Stimulated activated CD4-positive, alpha-beta T cell treated with anti-CD3 and anti-CD28 coated beads, Interleukin-4, amount 100 ng/mL, for 4 hours (primary cell): ENCODE measurements around the gene FAM50A.

Source experiments
- DNase-seq, 2 experiments: peaks; one replicate each; pipeline ENCODE4 v3.0.0-alpha.2; 2020

The FAM50A gene

DNA sequence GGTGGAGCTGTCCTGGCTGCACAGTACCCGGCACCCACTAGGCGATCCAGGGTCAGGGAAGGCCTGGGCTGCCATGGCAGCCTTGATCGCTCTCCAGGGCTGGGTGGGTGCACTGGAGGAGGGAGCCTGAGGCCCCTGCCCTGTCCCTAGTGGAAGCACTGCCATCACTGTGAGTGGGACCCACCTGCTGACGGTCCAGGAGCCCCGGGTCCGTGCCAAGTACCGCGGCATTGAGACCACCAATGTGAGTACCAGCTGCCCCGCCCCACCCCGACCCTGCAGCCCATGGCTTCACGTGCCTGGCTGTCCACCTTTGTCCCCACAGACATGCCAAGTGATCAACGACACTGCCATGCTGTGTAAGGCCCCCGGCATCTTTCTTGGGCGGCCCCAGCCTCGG lies 23.0 kb downstream of the FAM50A start:
- DNase-seq: no peak

DNA sequence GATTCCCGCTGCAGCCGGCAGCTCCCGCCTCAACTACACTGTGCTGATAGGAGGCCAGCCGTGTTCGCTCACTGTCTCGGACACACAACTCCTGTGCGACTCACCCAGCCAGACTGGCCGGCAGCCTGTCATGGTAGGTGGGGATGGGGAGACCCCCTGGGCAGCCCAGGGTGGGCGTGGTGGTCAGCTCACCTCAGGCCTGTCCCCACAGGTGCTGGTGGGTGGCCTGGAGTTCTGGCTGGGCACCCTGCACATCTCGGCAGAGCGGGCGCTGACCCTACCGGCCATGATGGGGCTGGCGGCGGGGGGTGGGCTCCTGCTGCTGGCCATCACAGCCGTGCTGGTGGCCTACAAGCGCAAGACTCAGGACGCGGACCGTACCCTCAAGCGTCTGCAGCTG lies 23.6 kb downstream of the FAM50A start:
- DNase-seq: no peak

DNA sequence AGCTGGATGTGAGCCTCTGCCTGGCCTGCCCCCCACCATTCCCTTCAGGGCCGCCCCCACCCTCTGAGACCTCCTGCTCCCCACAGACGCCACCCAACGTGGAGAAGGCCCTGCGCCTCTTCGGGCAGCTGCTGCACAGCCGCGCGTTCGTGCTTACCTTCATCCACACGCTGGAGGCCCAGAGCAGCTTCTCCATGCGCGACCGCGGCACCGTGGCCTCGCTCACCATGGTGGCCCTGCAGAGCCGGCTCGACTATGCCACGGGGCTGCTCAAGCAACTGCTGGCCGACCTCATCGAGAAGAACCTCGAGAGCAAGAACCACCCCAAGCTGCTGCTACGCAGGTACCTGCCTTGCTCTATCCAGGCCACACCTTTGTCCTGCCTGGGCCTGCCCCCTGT lies 24.3 kb downstream of the FAM50A start:
- no peak for DNase-seq

DNA sequence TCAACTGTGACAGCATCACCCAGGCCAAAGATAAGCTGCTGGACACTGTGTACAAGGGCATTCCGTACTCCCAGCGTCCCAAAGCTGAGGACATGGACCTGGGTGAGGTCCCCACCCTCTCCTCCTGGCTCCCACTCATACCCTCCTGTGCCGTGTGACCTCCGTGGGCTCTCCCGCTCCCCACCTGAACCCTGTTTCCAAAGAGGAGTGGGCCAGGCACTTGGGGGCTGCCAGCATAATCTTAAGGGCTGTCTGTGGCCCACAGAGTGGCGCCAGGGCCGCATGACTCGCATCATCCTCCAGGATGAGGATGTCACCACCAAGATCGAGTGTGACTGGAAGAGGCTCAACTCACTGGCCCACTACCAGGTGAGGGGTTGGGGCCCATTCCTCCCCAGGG lies 25.2 kb downstream of the FAM50A start:
- no peak for DNase-seq

DNA sequence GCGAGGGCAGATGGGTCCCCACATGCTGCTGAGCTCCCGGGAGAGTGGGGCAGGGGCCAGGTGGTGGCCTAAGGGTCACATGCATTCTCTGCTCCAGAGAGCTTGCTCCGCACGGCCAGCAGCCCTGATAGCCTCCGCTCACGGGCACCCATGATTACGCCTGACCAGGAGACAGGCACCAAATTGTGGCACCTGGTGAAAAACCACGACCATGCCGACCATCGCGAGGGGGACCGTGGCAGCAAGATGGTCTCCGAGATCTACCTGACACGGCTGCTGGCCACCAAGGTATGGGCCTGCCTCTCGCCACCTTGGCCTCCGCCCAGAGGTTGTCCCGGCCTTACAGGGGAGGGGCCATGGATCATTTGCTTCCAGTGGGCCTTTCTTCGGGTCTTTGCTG lies 25.9 kb downstream of the FAM50A start:
- no peak for DNase-seq

DNA sequence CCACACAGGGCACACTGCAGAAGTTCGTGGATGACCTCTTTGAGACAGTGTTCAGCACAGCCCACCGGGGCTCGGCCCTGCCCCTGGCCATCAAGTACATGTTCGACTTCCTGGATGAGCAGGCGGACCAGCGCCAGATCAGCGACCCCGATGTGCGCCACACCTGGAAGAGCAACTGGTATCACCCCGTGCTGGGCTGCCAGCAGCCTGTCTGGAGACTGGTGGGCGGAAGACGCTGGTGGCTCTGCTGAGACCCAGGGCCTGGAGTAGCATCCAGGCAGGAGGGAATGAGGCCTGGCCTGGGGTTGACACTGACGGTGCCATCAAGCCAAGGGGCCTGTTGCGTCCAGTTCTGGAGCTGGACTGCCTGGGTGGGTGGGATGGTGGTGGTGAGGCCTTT lies 26.5 kb downstream of the FAM50A start:
- no peak for DNase-seq

DNA sequence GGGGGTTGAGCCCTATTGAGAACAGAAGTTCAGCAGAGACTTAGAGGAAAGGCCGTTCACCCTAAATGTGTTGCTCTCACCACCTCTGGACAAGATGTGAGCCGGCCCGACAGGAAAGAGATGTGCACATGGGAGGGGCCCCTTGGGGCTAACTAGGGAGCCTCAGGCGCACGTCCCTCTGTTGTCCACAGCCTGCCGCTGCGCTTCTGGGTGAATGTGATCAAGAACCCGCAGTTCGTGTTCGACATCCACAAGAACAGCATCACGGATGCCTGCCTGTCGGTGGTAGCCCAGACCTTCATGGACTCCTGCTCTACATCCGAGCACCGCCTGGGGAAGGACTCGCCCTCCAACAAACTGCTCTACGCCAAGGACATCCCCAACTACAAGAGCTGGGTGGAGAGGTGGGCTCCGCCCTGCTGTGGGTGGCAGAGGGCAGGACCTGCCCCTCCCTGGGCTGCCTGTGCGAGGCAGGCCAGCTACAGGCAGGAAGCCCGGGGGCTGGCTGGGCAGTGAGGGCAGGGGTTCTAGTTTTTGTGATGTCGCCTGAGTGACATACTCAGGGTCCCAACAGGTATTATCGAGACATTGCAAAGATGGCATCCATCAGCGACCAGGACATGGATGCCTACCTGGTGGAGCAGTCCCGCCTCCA lies 27.1 kb downstream of the FAM50A start:
- no peak for DNase-seq

DNA sequence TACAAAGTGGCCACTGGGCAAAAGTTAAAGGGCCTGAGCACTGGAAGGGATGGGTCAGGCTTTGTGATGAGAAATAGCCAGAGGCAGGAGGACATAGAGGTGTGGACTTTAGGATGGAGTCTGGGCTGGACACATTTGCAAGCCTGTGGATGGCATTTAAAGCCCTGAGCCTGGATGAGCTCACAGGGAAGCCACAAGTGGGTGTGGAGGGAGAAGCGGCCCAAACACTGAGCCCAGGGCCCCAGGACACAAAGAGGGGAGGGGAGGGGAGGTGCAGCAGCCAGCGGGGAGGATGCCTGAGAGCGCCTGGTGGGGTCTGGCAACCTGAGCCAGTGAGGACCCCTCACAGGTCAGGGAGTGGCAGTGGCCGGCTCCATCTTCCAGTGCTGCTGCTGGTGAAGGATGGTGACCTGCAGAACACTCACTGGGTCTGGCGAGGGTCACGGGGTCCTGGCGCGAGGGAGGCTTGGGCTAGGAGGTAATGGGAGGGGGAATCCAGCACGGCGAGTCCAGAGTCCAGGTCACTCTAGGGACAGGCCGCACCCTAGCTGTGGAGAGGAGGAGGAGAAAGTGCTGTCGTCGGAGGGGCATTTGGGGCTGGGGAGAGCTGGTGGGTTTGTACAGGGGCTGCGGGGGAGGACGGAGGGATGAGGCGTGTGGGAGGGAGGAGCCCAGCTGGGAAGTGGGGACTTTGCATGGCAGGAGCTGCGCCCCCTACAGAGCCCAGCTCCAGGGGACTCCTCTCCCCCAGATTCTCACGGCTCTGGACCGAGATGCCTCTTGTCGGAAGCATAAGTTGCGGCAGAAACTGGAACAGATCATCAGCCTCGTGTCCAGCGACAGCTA lies 28.1 kb downstream of the FAM50A start:
- no peak for DNase-seq

DNA sequence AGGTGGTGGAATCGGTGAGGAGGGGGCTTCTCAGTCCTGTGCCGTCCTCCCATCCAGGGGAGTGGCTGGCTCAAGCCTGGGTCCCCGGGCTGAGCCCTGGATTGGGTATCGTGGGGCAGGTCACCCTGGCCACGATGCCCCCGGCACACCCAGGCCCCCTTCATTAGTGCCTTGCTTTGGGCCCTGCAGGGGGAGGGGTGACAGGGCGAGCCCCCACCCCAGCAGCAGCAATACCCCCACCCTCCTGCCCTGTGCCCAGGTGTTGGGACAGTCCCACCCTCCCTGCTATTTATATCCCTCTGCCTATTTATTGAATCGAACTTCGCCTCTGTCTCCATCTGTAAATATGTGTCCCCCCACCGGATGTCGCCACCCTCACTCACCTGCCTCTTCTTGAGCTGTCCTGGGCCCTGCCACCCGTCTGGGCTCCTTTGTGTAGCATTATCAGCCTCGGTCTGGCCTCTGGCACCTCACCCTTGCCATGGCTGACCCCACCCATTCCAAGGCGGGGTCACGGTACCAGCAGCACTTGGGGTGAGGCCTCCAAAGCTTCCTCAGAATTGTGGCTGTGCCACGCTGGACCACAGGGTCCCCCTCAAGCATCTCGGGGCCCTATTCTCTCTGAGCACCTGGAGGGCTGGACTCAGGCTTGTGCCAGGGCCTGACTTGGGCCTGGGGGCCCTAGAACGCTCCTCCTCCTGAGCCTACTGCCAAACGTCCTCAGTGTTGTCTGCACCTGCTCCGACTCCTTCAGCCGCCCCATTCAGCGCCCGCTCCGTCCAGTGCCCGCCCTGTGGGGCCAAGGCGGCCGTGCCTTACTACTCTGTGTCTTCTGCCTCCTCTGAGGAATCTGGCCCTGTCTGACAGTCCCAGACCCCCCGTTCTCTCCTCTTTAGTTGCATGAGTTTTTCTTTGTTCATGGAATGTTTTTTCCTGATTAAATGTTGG lies 29.0 kb downstream of the FAM50A start:
- DNase-seq: no peak

DNA sequence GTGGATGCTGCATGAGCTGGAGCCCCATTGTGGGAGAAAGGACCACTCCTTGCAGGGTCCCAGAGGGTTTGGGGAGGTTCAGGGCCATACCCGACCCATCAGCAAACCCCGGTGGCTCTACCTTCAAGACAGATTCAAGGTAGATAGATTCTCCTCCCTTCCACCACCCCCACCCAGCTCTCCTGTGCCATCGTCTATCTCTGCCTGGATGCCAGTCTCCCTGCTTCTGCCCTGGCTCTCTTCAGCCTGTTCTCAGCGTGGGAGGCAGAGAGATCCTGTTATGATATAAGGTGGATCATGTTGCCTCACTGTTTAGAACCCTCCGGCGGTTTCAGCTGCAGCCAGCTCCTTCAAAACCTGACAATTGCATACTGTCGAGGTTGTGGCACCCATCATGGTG lies 29.7 kb downstream of the FAM50A start:
- DNase-seq: no peak

DNA sequence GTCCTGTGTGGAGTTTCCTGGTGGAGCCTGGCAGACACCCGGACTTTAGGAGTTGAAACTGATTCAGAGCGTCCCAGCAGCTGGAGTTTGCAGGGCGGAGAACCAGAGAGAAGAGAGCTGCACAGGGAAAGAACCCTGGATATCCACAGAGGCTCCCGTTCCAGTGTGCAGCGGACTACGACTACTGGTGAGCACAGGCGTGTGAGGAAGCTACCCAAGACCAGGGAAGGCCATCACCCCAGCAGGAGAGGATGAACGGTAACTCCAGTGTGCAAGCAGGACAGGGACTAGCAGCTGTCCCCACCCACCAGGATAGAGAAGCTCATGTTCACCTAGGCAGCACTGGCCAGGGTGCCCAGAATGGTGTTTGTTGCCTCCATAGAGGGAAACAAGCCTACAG lies 32.9 kb downstream of the FAM50A start:
- no peak for DNase-seq

DNA sequence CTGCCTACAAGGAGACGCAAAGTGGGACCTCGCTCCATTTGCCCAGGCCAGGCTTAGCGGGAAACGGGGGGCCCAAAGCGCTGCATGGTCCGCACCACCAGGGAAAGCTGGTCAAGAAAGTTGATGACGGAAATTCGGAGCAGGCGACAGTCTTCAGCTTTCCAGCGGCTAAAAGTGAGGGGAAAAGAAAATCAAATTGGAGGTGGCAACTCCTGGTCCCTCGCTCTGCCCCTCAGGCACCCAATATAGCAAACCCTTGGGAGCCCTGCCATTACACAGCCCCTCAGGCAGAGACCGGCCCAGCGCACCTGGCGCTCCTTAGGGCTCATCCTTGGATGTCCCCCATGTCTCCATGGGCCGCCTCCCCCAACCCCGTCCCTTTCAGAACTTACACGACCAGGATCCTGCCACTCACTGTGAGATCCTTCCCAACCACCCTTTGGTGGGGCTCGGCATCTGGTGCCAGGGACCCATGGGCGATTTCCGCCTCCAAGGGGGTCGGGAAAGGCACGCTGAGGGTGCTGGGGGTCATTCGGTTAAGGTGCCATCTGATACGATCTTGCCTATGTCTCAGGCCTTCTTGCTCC lies 34.0 kb downstream of the FAM50A start:
- DNase-seq: no peak

DNA sequence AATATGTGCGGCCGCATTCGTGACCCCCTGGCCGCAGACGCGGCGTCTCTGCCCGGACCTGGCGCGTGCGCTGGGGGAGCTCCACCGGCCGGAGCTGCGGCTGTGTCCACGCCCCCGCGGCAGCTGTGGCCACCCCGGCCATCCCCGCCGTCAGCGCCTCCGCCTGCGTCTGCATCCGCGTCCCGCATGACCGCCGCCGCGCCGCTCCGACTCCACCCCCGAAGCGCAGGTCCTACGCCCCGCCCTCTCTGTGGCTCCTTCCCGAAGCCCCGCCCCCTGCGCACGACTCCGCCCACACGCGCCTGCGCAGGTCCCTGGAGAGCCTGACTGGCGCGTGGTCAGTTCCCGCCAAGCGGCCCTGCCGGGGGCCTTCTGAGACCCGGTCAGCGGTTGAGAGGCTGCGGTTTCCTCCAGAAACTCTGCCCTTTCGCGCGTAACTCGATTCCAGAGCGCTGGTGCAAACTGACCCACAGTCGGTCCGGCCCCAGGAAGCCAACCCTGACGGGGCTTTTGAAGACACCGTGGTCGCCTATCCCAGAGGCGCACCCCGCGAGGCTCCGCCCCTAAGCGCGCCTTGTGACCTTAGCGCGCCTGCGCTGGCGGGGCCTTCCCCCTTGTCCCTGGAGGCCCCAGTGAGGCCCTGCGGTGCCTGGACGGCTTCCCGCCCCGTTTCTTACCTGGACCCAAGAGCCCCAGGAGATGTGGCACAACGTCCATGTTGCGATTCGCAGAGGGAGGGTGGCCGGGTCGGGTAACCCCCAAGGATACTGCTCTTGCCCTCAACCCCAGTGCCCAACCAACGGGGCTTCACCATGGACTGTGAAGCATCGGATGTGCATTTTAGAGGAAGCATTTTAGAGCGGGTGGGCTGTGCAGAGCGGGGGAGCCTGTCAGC lies 35.0 kb downstream of the FAM50A start, which contains the start of gene LAGE3:
LAGE3 (minus strand) TSS at position 554 of the 895 bp plus-strand sequence; CDS start at position 188, 366 bp downstream.
- DNase-seq: peak; percentile 89 to 92

DNA sequence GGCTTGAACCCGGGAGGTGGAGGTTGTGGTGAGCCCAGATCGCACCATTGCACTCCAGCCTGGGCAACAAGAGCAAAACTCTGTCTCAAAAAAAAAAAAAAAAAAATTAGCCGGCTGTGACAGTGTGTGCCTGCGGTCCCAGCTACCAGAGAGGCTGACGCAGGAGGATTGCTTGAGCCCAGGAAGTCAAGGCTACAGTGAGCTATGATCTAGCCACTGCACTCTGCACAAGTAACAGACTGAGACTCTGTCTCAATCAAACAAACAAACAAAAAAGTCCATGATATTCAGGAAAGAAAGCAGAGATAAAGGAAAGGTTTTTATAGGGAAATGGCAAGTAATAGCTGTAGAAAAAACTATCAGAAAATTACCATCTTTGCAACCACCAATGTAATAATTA lies 37.3 kb downstream of the FAM50A start:
- DNase-seq: no peak

DNA sequence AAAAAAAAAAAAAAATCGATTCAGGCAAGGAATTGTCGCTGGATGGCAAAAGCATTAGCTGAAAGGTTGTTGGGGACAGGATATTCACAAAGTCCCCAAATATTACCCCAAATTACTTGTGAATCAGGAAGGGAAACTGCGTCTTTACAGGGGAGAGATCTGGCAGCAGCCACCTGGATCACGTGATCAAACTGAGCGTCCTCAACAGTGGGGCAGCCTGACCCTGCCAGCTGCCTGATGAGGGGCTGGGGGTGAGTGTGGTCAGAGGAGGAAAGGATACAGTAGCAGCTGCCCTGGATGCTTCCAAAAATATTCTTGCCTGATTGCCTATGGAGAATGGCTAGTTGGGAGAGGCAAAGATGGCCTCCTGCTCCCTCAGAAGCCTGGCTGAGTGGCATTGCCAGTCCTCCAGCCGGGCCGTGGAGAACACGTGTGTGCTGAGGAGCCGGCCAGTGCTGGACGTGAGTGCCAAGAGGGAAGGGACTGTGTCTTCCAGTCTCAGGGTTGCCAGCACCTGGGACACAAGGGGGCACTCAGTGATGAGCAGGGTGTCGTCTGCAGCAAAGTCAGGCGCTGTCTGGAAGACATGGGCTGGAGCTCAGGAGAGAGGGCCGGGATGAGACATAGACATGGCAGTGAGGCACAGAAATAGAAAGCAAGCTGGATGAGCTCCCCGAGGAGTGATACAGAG lies 38.1 kb downstream of the FAM50A start:
- no peak for DNase-seq

DNA sequence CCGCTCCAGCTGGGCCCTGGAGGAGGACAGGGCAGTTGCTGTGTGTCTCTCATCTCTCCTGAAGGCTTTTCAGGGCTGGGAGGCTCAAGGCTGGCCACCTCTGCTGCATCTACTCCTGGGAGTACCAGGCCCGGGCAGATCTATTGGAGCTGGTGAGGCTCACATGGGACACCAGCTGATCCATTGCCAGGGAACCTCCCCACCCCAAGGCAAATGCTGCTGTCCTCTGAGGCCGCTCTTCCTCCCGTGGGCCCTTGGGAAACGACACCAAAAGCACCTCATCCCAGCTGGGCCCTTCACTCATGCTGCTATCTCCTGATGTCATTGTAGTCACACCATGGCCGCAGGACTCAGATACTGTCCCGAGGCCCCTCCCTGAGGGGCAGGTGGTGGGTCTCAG lies 38.8 kb downstream of the FAM50A start:
- no peak for DNase-seq

DNA sequence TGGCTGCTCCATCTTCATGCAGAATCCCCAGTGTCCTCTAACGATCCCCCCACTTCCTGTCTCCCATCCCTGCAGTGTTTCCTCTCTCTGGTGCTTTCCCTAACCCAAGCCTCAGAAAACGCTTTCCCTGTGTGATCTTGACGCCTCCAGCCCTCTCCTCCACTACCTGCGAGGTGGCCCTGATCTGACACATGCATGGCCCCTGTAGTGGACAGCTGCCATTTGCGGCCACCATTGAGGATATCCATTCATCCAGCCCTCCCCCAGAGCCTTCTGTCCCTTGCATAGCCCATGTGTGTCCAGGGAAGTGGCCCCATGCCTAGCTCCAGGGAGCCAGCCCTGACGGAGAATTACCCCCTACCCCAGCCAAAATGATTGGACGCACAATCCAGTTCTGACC lies 39.4 kb downstream of the FAM50A start:
- DNase-seq: no peak

DNA sequence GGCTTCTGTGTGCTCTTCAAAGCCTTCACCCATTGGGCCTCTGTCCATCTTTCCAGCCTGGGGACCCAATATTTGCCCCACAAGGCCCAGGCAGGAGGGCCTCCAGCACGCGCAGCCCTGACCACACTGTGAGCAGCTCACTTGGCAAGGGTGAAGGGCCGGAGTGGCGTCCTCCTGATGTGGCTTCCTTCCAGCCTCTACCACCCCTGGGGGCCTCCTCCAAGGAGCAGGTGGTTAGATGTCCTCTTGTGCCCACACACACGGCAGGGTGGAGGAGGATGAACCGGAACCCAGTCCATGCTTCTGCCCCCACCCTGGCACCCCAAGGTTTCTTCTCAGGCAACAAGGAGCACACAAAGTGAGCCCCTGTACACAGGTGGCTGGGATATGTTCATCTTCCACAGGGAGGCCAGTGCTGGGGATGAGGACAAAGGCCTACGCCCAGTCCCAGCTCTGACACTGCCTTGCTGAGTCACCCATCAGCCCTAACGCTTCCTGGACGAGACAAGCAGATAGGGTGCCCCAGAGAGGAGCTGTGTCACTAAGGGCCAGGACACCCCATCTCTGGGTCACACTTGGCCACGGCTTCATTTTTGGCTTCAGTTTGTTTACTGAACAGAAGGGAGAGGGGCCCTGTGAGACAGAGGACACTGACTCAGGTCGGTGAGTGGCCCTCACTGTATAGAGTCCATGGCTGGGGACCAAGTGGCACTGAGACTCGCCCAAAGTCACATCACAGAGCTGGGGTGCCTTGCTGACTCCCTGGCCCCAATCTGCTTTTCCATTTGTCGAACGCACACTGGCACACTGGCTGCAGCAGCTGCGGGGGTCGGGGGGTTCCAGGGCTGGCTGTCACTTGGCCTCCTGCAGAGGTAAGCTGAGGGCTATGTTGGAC lies 40.6 kb downstream of the FAM50A start:
- no peak for DNase-seq

DNA sequence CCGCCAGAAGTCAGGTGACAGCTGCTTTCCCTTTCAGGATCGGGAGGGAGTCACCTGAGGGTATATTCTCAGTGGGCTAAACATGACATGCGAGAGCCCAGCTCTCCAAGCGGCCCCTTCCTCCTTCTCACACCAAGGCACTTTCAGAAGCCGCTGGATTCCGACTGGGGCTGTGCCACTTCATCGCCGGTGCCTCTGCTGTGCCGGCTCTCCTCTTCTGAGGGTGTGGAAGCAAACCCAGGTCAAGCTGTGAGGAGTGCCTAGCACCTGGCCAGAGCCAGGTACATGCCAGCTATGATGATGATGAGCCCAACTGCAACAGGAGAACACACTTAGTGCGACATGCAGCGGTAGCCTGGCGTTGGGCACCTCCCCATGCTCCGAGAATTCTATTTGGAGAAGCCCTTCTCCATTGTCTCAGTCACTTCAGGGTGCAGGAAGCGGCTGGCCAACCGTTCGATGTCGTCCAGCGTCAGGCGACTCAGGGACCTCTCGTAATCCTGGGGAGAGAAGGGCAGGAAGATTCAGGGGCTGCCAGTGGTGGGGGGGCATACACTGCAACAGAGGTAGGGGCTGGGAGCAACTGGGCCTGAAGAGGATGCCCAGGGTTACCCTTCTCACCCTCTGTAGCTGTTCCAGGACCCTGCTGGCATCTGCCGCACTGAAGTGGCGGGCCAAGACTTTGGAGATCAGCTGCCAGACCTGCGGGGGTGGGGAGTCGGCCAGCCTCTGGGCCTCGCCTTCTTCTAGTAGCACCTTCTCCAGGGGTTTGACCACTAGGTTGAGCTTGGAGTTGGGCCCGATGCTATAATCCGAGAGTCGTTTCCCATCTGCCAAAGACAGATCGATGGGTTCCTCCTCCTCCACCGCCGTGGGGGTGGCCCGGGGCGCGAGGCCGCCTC lies 41.5 kb downstream of the FAM50A start:
- DNase-seq: no peak
